Activated naive CD4-positive, alpha-beta T cell treated with anti-CD3 and anti-CD28 coated beads, Interleukin-2, amount 50 U/mL, for 24 hours (primary cell): ENCODE results near the gene CENPF.
"Not testable (repeated sequence)": the region's sequence is repeated elsewhere in the genome, so short reads cannot be mapped to it uniquely, and the experiment has no call there.

ENCODE experiments used
- H3K27ac Mint-ChIP-seq: one replicate; pipeline ENCODE4 v1.8.0; 2021; ENCODE audit warnings: mild to moderate bottlenecking, mixed read lengths
- H3K27me3 Mint-ChIP-seq: one replicate; pipeline ENCODE4 v1.8.0; 2021; ENCODE audit warnings: mixed read lengths
- H3K36me3 Mint-ChIP-seq: one replicate; pipeline ENCODE4 v1.8.0; 2021; ENCODE audit warnings: mixed read lengths
- H3K4me1 Mint-ChIP-seq: one replicate; pipeline ENCODE4 v1.8.0; 2021; ENCODE audit warnings: mixed read lengths
- H3K4me3 Mint-ChIP-seq: one replicate; pipeline ENCODE4 v1.8.0; 2021; ENCODE audit warnings: mild to moderate bottlenecking, mixed read lengths
- H3K9me3 Mint-ChIP-seq: one replicate; pipeline ENCODE4 v1.8.0; 2021; ENCODE audit warnings: mixed read lengths

CENPF gene

GRCh38 chr1:214602764-214603657 lies at the start of gene CENPF:
CENPF (plus strand) TSS chr1:214603195; CDS start chr1:214613755, 10,560 bp downstream.
- Mint-ChIP-seq H3K4me3 (peak within 1 kb of the TSS; percentile 89), H3K4me1 (peaks cover 23% of the 10 kb centered on the region), H3K27me3 (no peaks in the 10 kb centered on the region), H3K9me3 (no peaks in the 10 kb centered on the region), H3K36me3 (no peaks in the 10 kb centered on the region), H3K27ac (peak within 1 kb of the TSS; percentile 72)

GRCh38 chr1:214557952-214558735 lies 44.9 kb upstream of the CENPF start:
- no peaks in the 10 kb centered on the region for H3K9me3 Mint-ChIP-seq
- H3K4me1 Mint-ChIP-seq = no peaks in the 10 kb centered on the region
- H3K4me3 Mint-ChIP-seq = no peak overlapping the region
- H3K36me3 Mint-ChIP-seq = no peaks in the 10 kb centered on the region
- H3K27me3 Mint-ChIP-seq = peaks cover 17% of the 10 kb centered on the region
- no peak overlapping the region for H3K27ac Mint-ChIP-seq

- H3K36me3 Mint-ChIP-seq = no peaks in the 10 kb centered on the region
- no peaks in the 10 kb centered on the region for H3K4me1 Mint-ChIP-seq
- H3K9me3 Mint-ChIP-seq = no peaks in the 10 kb centered on the region
- H3K4me3 Mint-ChIP-seq = no peak overlapping the region
- peaks cover 11% of the 10 kb centered on the region for H3K27me3 Mint-ChIP-seq
- H3K27ac Mint-ChIP-seq = no peak overlapping the region
Measured at GRCh38 chr1:214563881-214564280, 39.1 kb upstream of the CENPF start.

- peaks cover 9% of the 10 kb centered on the region for H3K27me3 Mint-ChIP-seq
- H3K36me3 Mint-ChIP-seq = no peaks in the 10 kb centered on the region
- H3K27ac Mint-ChIP-seq = no peak overlapping the region
- H3K4me1 Mint-ChIP-seq = no peaks in the 10 kb centered on the region
- no peak overlapping the region for H3K4me3 Mint-ChIP-seq
- no peaks in the 10 kb centered on the region for H3K9me3 Mint-ChIP-seq
Measured at GRCh38 chr1:214565310-214565709, 37.7 kb upstream of the CENPF start.

- H3K27ac Mint-ChIP-seq = no peak overlapping the region
- H3K4me1 Mint-ChIP-seq = no peaks in the 10 kb centered on the region
- no peak overlapping the region for H3K4me3 Mint-ChIP-seq
- H3K36me3 Mint-ChIP-seq = no peaks in the 10 kb centered on the region
- peaks cover 9% of the 10 kb centered on the region for H3K27me3 Mint-ChIP-seq
- H3K9me3 Mint-ChIP-seq = no peaks in the 10 kb centered on the region
Measured at GRCh38 chr1:214566158-214567104, 36.6 kb upstream of the CENPF start.

- H3K27me3 Mint-ChIP-seq = peaks cover 4% of the 10 kb centered on the region
- no peak overlapping the region for H3K27ac Mint-ChIP-seq
- H3K9me3 Mint-ChIP-seq = no peaks in the 10 kb centered on the region
- H3K4me3 Mint-ChIP-seq = no peak overlapping the region
- no peaks in the 10 kb centered on the region for H3K4me1 Mint-ChIP-seq
- no peaks in the 10 kb centered on the region for H3K36me3 Mint-ChIP-seq
Measured at GRCh38 chr1:214567481-214567980, 35.5 kb upstream of the CENPF start.

GRCh38 chr1:214568328-214568727 lies 34.7 kb upstream of the CENPF start:
- Mint-ChIP-seq H3K27ac (no peak overlapping the region), H3K9me3 (no peaks in the 10 kb centered on the region), H3K27me3 (peaks cover 4% of the 10 kb centered on the region), H3K4me1 (no peaks in the 10 kb centered on the region), H3K4me3 (no peak overlapping the region), H3K36me3 (no peaks in the 10 kb centered on the region)

- H3K4me3 Mint-ChIP-seq = no peak overlapping the region
- H3K36me3 Mint-ChIP-seq = no peaks in the 10 kb centered on the region
- no peak overlapping the region for H3K27ac Mint-ChIP-seq
- H3K9me3 Mint-ChIP-seq = no peaks in the 10 kb centered on the region
- H3K4me1 Mint-ChIP-seq = no peaks in the 10 kb centered on the region
- peaks cover 4% of the 10 kb centered on the region for H3K27me3 Mint-ChIP-seq
Measured at GRCh38 chr1:214569357-214570004, 33.5 kb upstream of the CENPF start.

- Mint-ChIP-seq H3K27me3 (peaks cover 4% of the 10 kb centered on the region), H3K4me1 (no peaks in the 10 kb centered on the region), H3K9me3 (no peaks in the 10 kb centered on the region), H3K27ac (no peak overlapping the region), H3K4me3 (no peak overlapping the region), H3K36me3 (no peaks in the 10 kb centered on the region)
Measured at GRCh38 chr1:214570442-214570841, 32.6 kb upstream of the CENPF start.

GRCh38 chr1:214571281-214571680 lies 31.7 kb upstream of the CENPF start:
- H3K9me3 Mint-ChIP-seq = peaks cover 7% of the 10 kb centered on the region
- no peaks in the 10 kb centered on the region for H3K4me1 Mint-ChIP-seq
- H3K4me3 Mint-ChIP-seq = no peak overlapping the region
- H3K27me3 Mint-ChIP-seq = peaks cover 7% of the 10 kb centered on the region
- no peak overlapping the region for H3K27ac Mint-ChIP-seq
- H3K36me3 Mint-ChIP-seq = peaks cover 5% of the 10 kb centered on the region

- no peak overlapping the region for H3K27ac Mint-ChIP-seq
- peaks cover 11% of the 10 kb centered on the region for H3K9me3 Mint-ChIP-seq
- peaks cover 8% of the 10 kb centered on the region for H3K36me3 Mint-ChIP-seq
- H3K27me3 Mint-ChIP-seq = peaks cover 8% of the 10 kb centered on the region
- no peak overlapping the region for H3K4me3 Mint-ChIP-seq
- H3K4me1 Mint-ChIP-seq = no peaks in the 10 kb centered on the region
Measured at GRCh38 chr1:214573386-214574318, 29.3 kb upstream of the CENPF start.

- Mint-ChIP-seq H3K27ac (no peak overlapping the region), H3K4me3 (no peak overlapping the region), H3K27me3 (peaks cover 4% of the 10 kb centered on the region), H3K4me1 (no peaks in the 10 kb centered on the region), H3K9me3 (peaks cover 11% of the 10 kb centered on the region), H3K36me3 (peaks cover 8% of the 10 kb centered on the region)
Measured at GRCh38 chr1:214574598-214575411, 28.2 kb upstream of the CENPF start.

- H3K9me3 Mint-ChIP-seq = peaks cover 11% of the 10 kb centered on the region
- not testable (repeated sequence) for H3K4me3 Mint-ChIP-seq, H3K4me1 Mint-ChIP-seq, H3K36me3 Mint-ChIP-seq, H3K27me3 Mint-ChIP-seq, H3K27ac Mint-ChIP-seq
Measured at GRCh38 chr1:214576120-214576519, 26.9 kb upstream of the CENPF start.
